Central memory CD8-positive, alpha-beta T cell (primary cell): ENCODE measurements around the gene PSIP1.

Experiments used
- ATAC-seq: fragments of 150-1000 bp; cut with Tn5 transposase; replicated peaks from 2 replicates; pipeline ENCODE4 v1.10.0; 2022; ENCODE audit warnings: mild to moderate bottlenecking, moderate FRiP score, moderate number of reproducible peaks; ENCODE audit not compliant: poor library complexity, severe bottlenecking; ENCODE audit errors: extremely low read depth
- DNase-seq, 2 donors: peaks; one replicate each; pipeline ENCODE4 v3.0.0; 2021; ENCODE audit warnings: low spot score in 2 of 2
- H3K27ac Mint-ChIP-seq: one replicate; pipeline ENCODE4 v1.8.0; 2022; ENCODE audit warnings: low read depth, mild to moderate bottlenecking, moderate library complexity, mixed read lengths
- H3K27me3 Mint-ChIP-seq: one replicate; pipeline ENCODE4 v1.8.0; 2022; ENCODE audit warnings: mixed read lengths
- H3K36me3 Mint-ChIP-seq: one replicate; pipeline ENCODE4 v1.8.0; 2022; ENCODE audit warnings: mild to moderate bottlenecking, moderate library complexity, mixed read lengths; ENCODE audit not compliant: insufficient read depth
- H3K4me1 Mint-ChIP-seq: one replicate; pipeline ENCODE4 v1.8.0; 2022; ENCODE audit warnings: mixed read lengths
- H3K4me3 Mint-ChIP-seq: one replicate; pipeline ENCODE4 v1.8.0; 2022; ENCODE audit warnings: mild to moderate bottlenecking, moderate library complexity, mixed read lengths
- H3K9me3 Mint-ChIP-seq: one replicate; pipeline ENCODE4 v1.8.0; 2022; ENCODE audit warnings: mixed read lengths

Gene PSIP1

DNA sequence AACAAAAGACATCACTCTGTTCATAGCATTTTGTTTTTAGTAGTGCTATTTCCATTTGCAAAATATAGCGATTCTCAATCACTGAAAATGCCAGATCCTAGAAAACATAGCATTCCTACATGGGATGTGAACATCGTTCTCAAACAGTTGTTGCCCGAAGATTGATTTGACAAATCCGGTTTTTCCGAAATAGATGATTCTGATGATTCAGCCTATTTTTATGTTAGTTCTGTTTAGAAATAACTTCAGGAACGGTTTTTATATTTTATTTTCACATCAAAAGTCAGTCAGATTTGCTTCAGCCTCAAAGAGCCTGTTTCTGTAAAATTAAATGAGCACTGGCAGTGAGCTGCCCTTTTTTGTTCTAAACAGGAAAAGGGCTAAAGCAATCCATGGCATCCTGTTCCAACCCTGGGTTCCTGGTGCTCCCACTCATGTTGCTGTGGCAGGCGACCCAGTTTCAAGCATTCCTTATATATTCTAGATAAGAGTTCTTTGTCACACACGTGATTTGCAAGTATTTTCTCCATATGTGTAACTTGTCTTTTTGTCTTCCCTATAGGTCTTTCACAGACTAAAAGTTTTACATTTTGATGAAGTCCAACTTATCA, 14.2 kb upstream of the PSIP1 start:
- Mint-ChIP-seq H3K27me3 (peaks cover 17% of the 10 kb centered on the region), H3K4me3 (no peak overlapping the region), H3K9me3 (no peaks in the 10 kb centered on the region), H3K36me3 (peaks cover 2% of the 10 kb centered on the region), H3K27ac (no peak overlapping the region), H3K4me1 (no peaks in the 10 kb centered on the region)
- DNase-seq (no peak), ATAC-seq (no peak)

DNA sequence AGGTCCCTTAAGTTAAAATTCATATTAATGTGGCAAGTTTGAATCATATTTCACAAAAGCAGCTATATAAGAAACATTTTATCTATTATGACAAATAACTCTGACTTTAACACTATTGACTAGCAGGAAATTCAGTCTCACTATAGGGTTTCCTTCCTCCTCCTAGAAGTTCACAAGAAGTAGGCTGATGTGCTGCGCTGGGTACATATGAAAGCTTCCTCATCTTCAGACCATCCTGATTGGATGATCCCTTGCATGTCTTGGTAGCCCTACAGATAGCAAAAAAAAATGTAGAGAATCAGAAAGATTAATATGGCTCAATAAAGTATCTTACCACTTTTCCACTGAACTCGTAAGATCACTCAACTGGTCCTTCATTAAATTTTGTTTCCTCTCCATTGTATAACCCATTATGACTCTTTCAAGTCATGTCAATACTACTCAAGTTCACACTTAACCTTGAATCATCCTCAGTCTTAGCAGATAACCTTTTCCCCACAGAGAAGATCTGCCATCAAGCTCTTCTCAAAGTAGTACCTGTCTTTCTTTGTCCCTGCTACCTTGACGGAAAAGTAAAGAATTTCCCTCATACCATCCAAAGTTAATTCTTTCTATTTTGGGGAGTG, 11.5 kb upstream of the PSIP1 start:
- ATAC-seq (no peak), DNase-seq (no peak)
- H3K27ac Mint-ChIP-seq = no peak overlapping the region
- peaks cover 17% of the 10 kb centered on the region for H3K27me3 Mint-ChIP-seq
- H3K36me3 Mint-ChIP-seq = peaks cover 2% of the 10 kb centered on the region
- no peaks in the 10 kb centered on the region for H3K4me1 Mint-ChIP-seq
- H3K9me3 Mint-ChIP-seq = no peaks in the 10 kb centered on the region
- no peak overlapping the region for H3K4me3 Mint-ChIP-seq

DNA sequence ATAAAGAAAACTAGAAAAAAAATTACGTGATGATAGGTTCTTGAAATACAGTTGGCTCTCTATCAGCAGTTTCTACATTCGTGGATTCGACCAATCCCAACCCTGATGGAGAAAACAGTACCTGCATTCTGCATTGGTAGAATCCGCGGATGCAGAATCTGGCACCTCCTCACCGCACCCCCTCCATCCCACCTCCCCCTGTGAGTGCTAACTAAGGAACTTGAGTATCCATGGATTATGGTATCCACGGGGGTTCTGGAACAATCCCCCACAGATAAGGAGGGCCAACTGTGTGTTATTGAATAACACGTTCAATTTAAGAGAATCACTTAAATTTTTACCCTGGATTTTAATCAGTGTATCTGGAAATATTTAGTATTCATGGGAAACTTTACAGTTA, 10.5 kb upstream of the PSIP1 start:
- H3K4me1 Mint-ChIP-seq = no peaks in the 10 kb centered on the region
- H3K27ac Mint-ChIP-seq = no peak overlapping the region
- peaks cover 2% of the 10 kb centered on the region for H3K36me3 Mint-ChIP-seq
- H3K9me3 Mint-ChIP-seq = no peaks in the 10 kb centered on the region
- ATAC-seq = no peak
- peaks cover 17% of the 10 kb centered on the region for H3K27me3 Mint-ChIP-seq
- no peak for DNase-seq
- no peak overlapping the region for H3K4me3 Mint-ChIP-seq

DNA sequence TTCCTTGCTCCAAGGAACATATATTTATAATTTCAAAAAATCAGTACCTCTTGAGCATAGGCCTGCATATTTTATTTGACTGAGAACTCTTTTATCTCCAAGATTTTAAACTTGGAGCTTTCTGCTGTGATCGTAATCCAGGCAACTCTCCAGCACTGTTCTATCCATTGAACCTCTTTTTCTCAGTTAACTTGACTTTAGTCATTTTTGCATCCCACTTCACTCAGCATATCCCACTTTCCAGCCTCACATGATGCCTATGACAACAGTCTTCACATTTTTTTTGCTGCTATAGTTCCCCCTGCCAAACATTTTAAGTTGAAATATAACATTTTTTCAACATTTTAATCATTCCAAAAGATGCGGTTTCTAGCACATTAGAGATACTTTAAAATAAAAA, 9.1 kb upstream of the PSIP1 start:
- DNase-seq = no peak
- Mint-ChIP-seq H3K4me1 (no peaks in the 10 kb centered on the region), H3K36me3 (peaks cover 2% of the 10 kb centered on the region), H3K4me3 (no peak overlapping the region), H3K27ac (no peak overlapping the region), H3K9me3 (no peaks in the 10 kb centered on the region), H3K27me3 (peaks cover 7% of the 10 kb centered on the region)
- no peak for ATAC-seq

DNA sequence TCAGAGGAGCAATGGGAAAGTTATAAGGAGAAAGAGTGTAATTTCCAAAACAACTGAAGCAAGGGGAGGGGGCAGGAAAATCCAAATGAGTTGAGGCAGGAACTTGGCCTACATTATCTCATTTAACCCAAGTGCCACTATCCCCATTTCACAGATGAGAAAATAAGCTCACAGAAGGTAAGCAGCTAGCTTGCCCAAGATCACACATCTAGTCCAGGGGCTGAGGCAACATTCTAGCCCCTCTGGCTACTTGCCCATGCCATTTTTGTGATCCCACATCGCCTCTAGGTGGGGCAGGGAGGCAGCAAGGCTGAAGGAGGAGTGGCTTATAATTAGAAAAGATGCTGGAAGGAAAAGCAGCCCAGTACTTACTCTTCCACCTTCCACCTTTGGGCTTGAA, 2.6 kb upstream of the PSIP1 start:
- DNase-seq (no peak), ATAC-seq (no peak)
- Mint-ChIP-seq H3K36me3 (peaks cover 16% of the 10 kb centered on the region), H3K27ac (no peak overlapping the region), H3K4me3 (no peak overlapping the region), H3K27me3 (no peaks in the 10 kb centered on the region), H3K4me1 (peaks cover 24% of the 10 kb centered on the region), H3K9me3 (no peaks in the 10 kb centered on the region)

DNA sequence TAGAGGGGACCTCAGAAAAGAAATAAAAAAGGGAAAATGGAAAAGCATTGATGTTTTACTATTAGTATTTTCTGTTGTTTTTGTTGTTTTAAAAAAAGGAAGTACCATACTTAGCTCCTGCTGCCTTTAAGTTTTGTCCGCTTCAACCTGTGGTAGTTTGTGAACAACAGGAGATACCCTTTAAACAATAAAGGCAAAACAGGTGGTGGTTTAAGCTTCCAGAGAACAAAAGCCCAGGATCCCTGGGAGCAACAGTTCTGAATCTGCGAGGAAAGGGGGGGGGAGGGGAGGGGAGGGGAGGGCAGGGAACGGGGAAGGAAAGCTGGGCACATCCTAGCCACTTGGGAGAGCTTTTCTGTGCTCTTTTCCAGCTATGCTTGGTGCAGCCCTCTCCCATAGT, 2.1 kb upstream of the PSIP1 start:
- Mint-ChIP-seq H3K4me1 (peaks cover 29% of the 10 kb centered on the region), H3K9me3 (no peaks in the 10 kb centered on the region), H3K27me3 (no peaks in the 10 kb centered on the region), H3K27ac (no peak overlapping the region), H3K4me3 (no peak overlapping the region), H3K36me3 (peaks cover 20% of the 10 kb centered on the region)
- ATAC-seq = no peak
- no peak for DNase-seq

DNA sequence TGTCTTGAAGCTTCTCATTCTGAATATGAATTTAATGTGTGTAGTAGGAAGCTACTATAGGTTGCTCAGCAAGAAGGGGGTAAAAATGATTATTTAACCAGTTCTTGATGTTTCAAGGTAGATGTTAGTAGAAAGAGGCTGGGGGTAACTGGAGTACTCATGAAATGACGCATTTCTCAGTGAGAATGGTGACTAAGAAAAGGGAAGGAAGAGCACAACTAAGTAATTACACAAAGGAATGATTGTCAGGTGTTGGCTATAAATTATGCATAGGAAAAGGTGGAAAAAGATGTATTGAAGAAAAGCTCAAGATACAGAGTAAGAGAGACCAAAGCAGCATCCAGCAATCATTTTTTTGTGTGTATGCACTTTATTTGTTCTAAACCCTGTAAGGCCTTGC, 1.4 kb upstream of the PSIP1 start:
- peak overlapping the region; percentile 12 for H3K27ac Mint-ChIP-seq
- DNase-seq (no peak), ATAC-seq (no peak)
- H3K9me3 Mint-ChIP-seq = no peaks in the 10 kb centered on the region
- H3K4me3 Mint-ChIP-seq = no peak overlapping the region
- H3K36me3 Mint-ChIP-seq = peaks cover 22% of the 10 kb centered on the region
- no peaks in the 10 kb centered on the region for H3K27me3 Mint-ChIP-seq
- H3K4me1 Mint-ChIP-seq = peaks cover 30% of the 10 kb centered on the region

DNA sequence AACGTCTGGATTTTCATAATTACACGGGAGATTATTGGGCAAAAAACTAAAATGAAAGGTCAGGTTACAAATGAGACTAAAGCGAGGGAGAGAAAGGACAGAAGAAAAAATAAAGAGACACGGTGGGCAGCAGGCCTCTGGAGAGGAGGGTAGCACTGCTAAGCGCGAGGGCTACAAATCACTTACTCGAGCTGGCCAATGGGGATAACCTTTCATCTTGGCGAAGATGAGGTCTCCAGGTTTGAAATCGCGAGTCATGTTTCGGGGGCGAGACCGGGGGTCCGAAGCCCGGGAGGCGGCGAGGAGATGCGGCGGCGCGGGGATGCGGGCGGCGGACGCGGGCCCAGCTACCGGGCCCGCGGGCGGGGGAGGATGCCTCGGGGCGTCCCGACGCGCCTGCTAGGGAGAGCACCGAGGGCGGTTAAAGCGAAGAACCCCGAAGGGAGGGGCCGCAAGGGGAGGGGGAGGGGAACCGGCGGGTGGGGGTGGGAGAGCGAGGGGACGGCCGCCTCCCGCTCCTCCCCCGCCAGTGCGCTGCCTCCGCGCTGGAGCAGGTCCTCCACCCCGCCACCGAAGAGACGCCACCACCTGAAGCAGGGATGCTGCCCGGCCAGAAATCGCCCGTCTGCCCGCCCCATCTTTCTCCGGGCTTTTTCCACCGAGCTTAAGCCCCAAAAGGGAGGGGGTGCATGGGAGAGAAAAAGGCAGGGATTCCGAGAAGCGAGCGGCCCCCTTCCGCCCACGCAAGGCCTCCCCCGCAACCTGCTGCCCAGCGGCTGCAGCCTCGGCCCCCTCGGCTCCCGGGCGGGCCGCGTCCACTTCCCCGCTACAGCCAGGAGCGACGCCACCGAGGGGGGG, 610 bp downstream of the PSIP1 start:
- Mint-ChIP-seq H3K4me1 (peaks cover 45% of the 10 kb centered on the region), H3K9me3 (no peaks in the 10 kb centered on the region), H3K27ac (peak overlapping the region; percentile 97), H3K27me3 (no peaks in the 10 kb centered on the region), H3K4me3 (peak overlapping the region; percentile 82), H3K36me3 (peaks cover 38% of the 10 kb centered on the region)
- peak in 1 of 2 donors; percentile 21 for DNase-seq
- ATAC-seq = peak; percentile 45

DNA sequence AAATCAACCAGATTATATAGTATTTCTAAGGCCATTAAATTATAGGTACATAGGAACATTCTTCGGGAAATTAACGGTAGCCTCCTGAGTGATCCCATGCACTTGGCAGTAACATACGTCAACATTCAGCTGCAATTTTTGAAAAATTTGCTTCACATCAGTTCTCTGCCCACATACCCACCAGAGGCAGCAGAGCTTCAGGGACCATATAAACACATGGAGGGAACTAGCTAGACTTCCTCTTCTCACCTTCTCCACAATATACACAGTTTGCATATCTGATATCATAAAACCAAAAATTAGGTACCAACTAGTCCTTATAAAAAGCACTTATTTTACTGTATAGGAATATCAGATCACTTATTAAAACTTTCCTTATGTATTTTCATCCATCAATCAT, 4.8 kb downstream of the PSIP1 start:
- H3K9me3 Mint-ChIP-seq = no peaks in the 10 kb centered on the region
- no peak overlapping the region for H3K4me3 Mint-ChIP-seq
- H3K27me3 Mint-ChIP-seq = no peaks in the 10 kb centered on the region
- peaks cover 59% of the 10 kb centered on the region for H3K36me3 Mint-ChIP-seq
- no peak overlapping the region for H3K27ac Mint-ChIP-seq
- ATAC-seq = no peak
- H3K4me1 Mint-ChIP-seq = peaks cover 57% of the 10 kb centered on the region
- DNase-seq = no peak

DNA sequence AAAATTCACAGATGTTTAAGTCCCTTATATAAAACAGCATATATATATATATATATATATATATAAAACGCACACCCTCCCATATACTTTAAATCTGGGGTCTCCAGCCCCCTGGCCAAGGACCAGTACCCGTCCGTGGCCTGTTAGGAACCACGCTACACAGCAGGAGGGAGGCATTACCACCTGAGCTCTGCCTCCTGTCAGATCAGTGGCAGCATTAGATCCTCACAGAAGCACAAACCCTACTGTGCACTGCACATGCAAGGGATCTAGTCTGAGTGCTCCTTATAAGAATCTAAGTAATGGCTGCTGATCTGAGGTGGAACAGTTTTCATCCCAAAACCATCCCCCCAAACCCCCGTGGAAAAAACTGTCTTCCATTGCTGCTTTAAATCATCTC, 9.0 kb downstream of the PSIP1 start:
- Mint-ChIP-seq H3K27ac (peak overlapping the region; percentile 74), H3K4me3 (no peak overlapping the region), H3K27me3 (no peaks in the 10 kb centered on the region), H3K9me3 (no peaks in the 10 kb centered on the region), H3K4me1 (peaks cover 51% of the 10 kb centered on the region), H3K36me3 (peaks cover 56% of the 10 kb centered on the region)
- DNase-seq (no peak), ATAC-seq (no peak)

DNA sequence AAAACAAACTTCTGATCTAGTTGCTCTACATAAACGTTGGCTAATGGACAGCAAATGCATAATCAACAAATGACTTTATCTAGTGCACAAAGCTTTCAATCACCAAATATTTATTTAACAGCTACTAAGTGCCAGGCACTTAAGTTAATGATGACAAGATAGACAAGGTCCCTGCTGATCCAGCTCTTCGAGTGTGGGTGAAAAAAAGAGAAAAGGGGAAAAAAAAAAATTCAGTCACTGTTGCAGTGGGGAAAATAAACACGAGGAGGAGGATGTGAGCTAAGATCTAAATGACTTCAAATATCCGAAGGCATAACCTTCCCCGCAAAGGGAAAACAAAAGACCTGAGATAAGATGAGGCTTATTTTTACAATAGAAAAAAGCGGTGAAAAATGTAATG, 9.6 kb downstream of the PSIP1 start:
- H3K27ac Mint-ChIP-seq = peak overlapping the region; percentile 74
- H3K4me1 Mint-ChIP-seq = peaks cover 50% of the 10 kb centered on the region
- H3K9me3 Mint-ChIP-seq = no peaks in the 10 kb centered on the region
- H3K4me3 Mint-ChIP-seq = no peak overlapping the region
- peaks cover 51% of the 10 kb centered on the region for H3K36me3 Mint-ChIP-seq
- DNase-seq (no peak), ATAC-seq (no peak)
- H3K27me3 Mint-ChIP-seq = no peaks in the 10 kb centered on the region

DNA sequence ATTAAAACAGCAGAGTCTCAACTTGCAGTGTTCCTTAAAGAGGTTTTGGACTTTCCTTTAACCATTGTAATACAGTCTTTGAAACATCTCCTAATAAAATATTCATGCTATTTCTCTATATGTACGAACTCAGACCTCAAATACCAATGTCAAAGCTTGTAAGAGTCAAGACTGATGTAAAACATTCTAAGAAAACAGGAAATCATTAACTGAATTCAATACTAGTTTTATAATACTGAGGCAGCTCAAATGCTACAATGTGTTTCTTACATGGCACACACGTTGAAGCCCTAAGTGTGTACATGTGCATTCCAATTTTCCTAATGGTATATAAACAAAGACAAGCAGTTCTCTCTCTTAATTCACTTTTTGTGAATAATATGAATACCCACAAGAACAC, 11.6 kb downstream of the PSIP1 start:
- DNase-seq (no peak), ATAC-seq (no peak)
- Mint-ChIP-seq H3K4me1 (peaks cover 53% of the 10 kb centered on the region), H3K27me3 (no peaks in the 10 kb centered on the region), H3K4me3 (peak overlapping the region; percentile 13), H3K27ac (peak overlapping the region; percentile 62), H3K9me3 (no peaks in the 10 kb centered on the region), H3K36me3 (peaks cover 41% of the 10 kb centered on the region)
